HG02840 (cell line): ENCODE results near the gene TNFRSF14.

ENCODE experiments used
- ATAC-seq: cut with Tn5 transposase; IDR thresholded peaks from one replicate; pipeline ENCODE4 v1.9.1; 2021; ENCODE audit warnings: mild to moderate bottlenecking, moderate library complexity, moderate number of reproducible peaks; ENCODE audit not compliant: unreplicated experiment, low FRiP score

The TNFRSF14 gene

DNA sequence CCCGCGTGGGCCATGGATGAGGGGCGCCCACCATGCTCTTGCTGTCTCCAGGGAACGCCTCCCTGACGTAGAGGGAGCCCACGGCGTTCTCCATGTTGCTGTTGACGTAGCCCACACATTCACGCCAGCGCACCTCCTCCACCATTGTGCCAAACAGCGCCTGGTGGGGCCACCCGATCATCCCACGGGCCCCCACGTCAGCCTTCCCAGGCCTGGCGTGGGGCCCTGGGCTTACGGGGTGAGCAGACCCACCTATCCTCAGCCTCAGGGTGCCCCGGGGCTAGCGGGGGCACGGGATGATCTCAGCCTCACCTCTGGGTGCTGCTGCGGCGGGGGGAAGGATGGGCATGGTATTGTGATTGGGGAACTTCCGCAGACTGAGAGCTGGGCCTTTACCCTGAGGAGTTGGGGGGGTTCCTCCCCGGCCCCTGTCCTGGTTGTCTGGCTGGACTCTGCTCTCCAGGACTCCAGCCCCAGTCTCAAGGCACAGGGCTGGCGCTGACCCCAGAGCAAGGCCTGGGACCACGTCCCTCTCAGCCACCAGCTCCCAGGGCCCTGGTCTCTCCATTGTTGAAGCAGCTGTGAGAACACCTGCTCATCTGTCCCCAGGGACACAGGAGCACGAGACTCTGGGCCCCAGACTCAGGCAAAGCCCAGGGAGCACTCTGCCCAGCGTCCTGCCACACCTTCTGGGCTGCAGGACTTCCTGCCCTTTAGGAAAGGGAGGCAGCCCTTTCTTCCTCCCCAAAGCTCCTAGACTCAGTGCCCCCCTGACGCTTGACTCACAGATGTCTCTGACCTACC lies 40.6 kb downstream of the TNFRSF14 start:
- ATAC-seq = no peak

DNA sequence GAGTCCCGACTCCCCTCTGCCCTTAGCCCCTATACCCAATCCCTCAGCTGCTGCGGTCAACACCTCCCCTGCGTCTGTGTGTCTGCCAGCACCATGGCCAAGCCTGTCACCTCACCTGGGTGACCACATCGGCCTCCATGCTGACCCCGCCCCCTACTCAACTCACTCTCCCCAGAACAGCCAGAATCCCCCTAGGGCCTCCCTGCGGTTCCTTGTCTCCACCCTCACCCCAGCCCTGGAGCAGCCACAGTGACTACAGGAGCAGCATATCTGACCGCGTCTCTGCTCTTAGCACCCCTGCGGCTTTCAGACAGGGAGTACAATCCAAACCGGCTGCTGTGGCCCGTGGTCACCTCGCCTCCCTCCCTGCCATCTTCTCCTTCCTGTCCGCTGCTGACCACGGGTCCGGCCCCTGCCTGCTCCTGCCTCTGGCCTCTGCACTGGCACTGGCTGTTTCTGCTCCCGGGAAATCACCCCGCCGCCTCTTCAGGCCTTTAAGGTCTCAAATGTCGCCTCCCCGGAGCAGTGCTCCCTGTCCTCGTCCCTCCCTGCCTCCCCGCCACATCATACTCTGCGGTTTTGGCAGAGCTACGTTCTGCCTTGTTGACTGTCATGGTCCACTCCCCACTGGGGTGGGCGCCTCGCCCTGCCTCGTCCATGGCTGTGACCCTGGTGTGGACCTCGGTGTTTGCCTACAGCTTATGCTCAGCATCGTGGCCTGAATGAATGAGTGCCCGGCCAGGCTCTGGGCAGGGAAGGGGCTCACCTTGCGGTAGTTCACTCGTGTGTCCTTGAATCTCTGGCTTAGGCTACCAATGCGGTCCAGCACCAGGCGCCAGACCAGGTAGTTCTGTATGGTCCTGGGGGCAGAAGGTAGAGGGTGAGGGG lies 41.5 kb downstream of the TNFRSF14 start:
- ATAC-seq = no peak

DNA sequence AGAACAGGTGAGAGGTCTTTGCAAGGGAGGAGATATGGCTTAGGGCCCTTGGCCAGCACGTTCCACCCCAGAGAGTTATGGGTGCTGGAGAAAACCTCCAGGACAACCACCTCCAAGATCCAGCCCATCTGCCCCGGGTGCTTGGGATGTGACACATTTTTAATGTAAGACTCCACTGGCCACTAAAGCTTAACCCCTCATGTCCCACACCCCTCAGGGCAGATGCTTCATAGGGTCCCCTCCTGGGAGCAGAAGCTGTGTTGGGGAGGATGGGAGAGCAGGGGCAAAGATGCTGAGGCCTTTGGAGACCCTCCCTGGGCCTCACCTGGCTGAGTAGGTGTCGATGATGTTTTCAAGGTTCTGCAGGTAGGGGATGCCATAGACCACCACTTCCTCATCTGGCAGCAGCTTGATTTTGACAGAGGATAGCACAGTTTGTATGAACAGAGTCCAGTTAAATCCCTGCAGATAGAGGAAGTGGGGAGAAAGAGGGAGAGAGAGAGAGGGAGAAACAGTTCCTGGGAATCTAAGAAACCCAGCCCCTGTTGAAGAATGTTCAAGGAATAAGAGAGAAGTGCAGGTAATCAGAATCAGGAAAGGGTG lies 42.3 kb downstream of the TNFRSF14 start:
- no peak for ATAC-seq

DNA sequence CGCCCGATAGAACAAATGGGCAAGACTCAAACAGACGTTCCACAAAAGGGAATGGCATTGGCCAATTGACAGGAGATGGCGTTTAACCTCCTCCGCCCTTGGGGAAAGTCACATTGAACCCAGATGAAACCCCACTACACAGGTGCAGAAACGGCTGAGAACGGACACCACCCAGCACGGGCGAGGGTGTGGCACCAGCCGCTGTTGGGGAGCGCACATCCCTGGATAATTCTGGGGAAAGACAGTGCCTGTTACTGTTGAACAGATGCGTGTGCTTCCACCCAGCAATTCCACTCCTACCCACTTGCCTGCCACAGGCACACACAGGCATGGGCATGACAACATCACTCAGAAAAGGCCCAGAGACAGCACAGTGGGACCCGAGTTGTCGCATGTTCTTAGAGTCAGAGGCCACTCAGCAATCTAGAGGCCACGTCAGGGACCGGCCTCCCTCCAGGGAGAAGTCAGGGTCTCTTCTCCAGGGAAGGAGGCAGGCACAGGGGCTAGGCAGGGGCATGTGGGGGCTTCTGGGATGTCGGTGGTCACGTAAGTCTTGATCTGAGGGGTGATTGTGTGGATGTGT lies 45.6 kb downstream of the TNFRSF14 start:
- no peak for ATAC-seq

DNA sequence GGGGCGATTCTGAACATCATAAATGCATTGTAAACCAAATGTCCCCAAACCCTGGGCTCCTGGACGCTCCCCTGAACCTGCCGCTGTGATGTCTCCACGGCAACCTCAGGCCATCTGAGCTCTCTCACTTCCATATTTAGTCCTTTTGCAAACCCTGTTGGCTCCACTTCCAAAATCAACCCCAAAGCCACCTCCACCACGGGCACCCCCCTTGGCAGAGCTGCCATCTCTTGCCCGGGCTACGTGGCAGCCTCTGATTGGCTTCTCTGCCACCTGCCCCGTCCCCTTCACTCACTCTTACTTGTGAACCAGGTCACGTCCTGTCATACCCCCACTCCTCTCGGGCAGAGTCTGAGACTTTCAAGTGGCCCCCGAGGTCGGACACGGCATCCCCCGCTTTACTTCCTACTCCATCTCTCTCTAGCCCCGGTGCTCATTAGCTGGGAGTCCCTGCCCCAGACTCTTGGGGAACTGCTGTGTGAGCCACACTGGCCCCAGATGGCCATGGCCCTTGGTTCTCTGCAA lies 46.2 kb downstream of the TNFRSF14 start:
- ATAC-seq = no peak

DNA sequence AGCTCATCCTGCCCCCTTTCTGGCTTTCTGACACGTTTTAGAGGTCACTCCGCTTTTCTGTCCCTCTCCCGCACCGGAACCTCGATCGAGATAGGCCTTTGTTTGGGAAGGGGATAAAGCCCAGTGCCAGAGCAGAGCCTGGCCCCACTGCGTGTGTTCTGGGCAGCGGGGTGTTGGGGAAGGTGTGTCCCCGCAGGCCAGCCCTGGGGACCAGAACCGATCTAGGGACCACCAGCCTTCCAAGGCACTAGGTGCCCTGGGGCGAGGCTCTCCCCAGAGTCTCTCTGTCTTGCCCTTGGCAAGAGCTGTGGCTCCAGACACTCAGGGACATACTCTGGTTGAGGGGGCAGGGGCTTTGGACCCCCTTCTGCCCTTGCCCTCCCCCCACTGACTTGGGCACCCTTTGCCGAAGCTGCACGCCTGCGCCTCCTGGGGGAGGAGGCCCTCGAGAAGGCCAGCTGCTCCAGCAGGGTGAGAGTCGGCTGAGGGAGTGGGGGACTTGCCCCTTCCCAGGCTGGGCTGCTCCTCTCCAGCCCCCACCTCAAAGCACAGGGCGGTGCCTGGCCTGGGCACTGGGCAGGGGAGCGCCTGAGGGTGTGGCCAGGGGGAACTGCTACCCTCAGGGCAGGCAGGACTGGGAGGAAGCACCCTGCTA lies 46.8 kb downstream of the TNFRSF14 start:
- no peak for ATAC-seq

DNA sequence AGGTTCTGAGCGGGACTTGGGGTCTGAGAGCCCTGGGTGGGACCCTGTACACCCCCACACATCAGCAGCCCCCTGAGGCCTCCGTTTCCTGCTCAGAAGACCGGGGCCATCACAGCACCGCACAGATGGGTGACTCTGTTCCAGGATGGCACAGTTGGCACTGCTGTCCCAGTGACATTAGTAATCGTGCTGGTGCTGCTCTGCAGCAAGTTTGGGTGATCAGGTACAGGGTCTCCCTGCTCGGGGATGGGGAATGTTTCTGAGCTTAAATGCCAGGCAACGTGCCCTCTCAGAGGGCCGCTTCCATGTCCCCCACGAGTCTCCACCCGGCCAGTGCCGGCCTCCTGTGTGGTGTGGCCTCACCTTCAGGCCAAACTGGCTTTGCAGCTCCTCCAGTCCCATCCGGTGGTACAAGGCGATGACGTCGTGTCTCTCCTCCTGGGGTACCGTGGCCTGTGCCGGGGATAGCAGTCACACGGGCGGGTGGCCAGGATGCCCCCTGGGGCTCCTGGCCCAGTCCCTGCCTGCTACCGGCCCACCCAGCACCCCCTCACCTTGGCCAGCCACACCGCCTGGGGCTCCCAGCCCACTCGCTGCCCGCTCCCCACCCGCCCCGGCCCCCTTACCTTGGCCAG lies 47.5 kb downstream of the TNFRSF14 start:
- ATAC-seq = no peak

DNA sequence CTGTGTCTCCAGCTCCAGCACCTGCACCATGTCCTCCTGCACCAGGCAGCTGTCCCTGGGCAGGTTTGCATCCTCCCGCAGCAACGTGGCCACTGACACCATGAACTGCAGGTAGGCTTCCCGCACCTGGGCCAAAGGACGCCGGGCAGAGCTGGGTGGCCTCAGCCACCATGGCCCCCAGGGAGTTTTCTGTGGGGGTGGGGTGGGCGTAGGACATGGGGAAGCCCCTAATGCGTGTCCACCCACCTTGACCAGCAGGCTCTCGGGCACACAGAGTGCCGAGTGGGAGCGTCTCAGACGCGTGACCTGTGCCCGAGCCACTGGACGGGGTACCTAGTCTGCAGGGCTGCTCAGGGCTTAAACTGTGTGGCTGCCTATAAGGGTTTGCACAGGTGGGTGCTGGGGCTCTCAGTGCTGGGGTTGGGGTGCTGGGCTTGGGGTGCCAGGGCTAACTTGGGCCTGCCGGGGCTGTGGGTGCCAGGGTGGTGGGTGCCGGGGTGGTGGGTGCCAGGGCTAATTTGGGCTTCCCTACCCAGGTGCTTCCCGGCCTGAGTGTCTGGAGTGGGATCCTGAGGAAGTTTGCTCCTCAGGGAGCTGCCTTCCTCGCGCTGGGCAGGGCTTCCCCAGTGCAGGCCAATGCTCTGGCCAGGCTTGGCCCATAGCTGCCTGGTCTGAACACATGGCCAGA lies 48.1 kb downstream of the TNFRSF14 start:
- ATAC-seq = no peak

DNA sequence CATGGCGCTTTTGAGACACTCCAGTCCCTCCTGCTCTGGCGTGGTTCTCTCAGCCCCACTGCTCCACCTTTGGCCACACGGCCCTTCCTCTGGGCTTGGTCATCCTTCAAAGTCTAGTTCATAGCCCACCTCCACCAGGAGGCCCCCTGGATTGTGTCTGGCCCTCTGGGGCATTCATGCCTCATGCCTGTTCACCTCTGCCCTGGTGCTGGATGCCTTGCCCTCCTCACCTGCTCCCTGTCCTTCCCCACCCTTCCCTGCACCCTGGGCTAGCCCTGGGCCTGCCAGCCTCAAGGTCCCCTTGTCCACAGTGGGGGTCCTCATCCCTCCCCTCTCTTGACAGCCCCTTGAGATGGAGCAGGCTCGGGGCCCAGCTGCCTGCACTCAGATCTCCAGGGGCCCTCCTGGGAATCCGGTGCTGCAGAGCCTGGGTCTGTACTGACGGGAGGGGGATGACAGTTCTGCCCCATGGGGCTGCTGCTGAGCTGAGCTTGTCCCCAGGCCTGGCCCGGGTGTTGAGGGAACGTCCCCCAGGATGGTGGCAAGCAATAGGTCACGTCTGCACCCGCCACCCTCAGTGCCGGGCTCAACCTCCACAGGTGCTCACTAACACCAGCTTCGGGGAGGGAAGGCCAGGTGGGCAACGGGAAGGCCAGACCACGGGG lies 48.8 kb downstream of the TNFRSF14 start:
- no peak for ATAC-seq

DNA sequence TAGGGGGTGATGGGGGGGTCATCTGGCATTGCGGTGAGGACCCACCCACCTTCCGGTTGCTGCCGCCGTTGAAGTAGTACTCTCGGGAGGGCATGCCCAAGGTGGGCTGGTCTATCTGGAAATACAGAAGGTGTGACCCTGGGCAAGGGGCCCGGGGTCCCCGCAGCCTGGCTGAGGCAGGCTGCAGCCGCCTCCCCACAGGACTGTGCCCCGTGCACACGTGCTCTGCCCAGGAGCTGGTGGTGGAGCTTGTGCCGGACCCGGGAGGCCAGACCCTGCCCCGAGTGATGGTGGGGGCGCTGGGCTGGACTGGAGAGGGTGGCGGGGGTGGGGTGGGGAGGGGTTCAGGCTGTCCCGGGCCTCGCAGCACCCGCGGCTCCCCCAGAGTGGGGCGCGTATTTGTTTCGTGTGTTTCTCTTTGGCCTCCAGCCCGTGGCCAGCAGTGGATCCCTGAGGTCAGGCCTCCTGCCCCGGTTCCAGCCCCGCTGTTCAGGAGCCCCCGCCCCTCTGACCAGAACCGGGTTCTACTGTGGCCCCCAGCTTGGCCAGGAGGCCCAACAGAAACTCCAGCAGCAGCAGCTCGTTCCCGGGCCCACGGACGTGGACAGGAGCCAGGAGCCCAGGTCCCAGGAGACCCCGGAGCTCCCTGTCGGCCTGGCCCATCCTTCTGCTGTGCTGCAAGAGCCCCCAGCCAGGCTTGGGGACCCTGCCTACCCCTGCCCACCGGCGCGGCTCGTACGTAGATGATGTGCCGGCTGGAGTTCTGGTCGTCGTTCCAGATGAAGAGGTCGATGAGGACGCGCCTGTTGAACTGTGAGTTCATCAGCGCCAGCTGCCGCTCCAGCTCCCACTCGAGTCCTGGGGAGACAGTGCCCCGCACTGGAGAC lies 49.6 kb downstream of the TNFRSF14 start:
- no peak for ATAC-seq

DNA sequence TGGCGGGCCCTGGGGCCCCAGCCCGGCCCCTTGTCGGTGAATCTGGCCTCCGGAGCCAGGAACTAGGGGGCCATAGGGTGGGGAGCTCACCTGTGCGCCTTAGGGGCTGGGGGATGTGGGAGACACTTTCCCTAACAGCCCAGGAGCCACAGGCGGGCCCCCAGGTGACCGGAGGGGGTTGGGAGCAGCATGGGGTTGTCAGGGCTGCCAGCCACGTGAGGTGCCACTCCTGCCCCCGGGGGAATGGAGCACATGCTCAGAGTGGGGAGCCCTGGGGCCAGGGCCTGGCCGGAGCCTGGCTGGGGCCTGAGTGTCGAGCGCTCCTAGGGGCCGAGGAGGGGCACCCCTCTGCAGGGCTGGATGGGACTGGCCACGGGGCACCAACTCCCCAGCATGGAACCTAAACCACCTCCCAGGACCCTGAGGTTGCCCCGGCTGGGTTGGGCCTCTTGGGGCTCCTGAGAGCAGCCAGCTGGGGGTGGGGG lies 50.3 kb downstream of the TNFRSF14 start:
- ATAC-seq = no peak

DNA sequence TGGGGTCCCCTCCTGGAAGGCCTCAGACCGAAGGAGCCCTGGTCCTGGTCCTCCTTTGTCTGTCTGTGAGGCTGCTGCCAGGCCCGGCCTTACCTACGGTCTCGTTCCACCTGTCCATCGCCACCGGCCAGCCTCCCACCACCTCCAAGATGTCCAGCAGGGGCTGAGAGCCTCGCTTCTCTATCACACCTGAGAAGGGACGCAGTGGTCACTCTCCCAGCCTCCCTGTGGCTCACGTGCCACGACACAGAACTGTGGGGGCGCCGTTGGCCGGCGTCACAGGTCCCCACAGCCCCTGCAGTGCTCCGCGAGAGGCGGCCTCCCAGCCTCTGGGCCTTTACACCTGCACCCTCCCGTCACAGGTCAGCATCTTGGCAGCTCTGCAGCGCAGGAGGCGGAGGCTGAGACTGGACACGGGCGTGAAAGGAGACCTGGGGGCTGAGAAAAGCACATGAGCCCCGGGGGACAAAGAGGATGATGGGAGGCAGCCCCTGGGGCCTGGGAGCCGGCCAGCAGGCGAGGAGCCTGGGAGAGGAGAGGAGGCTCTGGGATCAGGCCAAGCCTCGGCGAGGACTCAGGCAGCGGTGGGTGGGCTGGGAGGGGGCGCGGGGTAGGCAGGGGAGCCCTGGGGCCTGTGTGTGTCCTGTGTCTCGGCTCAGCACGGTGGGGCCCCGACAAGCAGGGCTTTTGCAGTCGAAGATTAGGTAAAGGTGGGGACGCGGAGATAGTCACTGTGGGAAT lies 50.9 kb downstream of the TNFRSF14 start:
- no peak for ATAC-seq

DNA sequence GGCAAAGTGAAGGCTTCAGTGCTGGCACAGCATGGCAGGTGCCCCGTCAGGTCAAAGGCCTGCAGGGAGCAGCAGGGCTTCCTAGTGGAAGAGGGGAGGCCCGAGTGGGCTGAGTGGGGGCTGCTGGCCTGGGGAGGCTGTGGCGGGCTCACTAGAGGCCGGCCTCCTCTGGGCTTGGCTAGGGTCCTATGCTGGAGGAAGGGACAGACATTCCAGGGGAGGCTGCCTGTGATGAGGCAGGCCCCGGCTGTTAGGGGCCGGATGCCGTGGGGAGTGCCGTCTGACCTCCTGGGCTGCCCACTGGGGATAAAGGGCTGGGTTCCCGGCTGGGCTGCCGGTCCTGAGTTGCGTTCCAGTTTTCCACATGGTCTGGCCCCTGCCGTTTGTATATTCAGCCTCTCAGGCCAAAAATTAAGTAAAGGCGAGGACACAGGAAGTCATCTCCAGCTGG lies 51.5 kb downstream of the TNFRSF14 start:
- no peak for ATAC-seq

DNA sequence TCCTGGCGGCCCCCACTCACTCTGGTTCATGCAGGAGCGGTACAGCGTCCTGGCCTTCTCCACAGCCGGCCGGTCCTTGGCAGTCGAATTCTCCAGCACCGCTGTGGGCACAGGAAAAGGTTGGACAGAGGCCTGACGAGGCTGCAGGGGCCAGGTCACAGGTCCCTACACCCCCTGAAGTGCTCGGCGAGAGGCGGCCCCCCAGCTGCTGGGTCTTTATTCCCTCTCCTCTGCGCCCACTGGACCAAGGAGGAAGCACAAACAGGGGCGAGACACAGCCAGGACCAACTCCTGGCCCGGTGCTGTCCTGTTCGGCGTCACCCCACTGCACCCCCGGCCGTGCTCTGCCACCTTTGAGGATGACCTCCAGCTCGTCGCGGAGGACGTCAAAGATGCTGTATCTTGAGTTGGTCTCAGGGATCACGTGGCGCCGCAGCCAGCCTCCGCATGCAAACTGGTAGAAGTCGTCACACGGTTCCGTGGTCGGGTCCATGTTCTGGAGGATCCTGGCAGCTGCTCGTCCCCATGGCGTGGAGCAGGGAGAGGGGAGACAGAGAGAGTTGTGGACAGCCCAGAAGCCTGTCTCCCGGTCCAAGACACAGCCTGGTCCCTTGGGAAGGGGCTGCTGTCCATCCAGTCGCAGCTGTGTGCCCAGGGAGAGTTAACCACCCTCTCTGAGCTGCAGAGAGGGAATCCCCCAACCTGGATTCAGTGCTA lies 53.3 kb downstream of the TNFRSF14 start:
- no peak for ATAC-seq

DNA sequence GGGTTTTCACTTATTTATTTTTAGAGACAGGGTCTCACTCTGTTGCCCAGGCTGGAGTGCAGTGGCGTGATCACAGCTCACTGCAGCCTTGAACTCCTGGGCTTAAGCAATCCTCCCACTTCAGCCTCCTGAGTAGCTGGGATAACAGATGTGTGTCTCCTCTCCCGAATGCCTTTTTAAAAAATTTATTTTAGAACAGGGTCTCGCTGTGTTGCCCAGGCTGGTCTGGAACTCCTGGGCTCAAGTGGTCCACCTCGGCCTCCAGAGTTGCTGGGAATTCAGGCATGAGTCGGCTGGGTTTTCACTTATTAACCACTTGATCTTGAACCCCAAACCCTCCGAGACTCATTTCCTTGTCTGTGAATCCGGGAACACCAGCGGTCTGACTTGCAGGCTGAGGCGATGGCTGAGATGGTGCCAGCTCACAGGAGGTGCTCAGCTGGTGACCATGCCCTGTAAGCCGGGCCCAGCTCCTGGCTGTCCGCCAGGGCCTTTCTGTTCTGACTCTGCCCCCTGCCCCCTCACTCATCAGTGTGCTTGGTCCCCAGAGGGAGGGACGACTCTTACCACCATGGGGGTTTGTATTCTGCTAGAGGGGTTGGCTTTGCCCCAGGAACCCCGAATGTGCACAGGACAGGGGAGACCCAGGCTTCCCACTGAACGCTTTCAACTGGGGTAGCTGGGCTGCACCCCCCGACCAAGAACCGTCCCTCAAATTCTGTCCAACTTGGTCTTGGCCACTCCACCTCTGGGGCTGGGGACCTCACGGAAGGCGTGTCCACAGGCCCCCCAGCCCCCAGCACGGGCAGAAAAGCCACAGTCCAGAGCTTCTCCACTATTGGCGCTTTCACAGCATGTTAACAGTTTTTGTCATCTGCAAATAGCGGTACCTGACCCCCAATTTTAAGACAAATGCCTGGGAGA lies 54.1 kb downstream of the TNFRSF14 start:
- ATAC-seq = no peak
